ENCODE measurements around the gene ANKRD36C.
"Not testable (repeated sequence)": the region's sequence is repeated elsewhere in the genome, so short reads cannot be mapped to it uniquely, and the experiment has no call there.

ANKRD36C gene

DNA sequence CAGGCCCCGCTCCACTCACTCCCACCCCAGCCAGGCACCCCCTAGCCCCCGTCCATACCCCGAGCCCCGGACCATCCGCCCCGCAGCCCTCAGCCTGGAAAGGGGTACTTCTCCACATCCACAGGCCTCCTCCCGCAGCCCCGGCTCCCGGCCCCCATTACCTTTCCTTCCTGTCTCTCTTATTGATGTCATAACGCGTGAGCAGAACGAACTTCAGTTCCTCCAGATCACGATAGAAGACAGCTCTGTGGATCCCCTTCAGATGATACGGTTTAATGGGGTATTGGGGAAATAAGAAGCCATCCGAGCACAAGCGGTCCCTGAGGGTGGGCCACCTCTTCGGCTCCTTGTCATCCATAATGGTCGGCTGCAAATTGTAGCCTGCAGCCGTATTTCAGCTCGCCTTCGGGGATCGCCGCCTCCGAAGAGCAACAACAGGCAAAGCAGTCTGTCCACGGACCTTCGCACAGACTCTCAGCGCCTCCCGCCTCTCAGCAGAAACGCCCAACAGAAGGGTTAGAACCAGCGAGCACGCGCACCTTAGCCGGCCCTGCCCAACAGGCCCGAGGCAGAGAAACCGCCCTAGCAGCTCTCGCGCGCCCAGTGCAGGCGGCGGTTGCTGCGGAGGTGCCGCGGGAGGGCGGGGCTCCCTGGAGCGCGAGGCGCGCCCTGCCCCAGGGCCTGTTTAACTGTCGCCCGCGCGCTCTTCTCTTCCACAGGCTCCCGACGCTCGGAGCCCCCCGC is at the start of gene ANKRD36C:
Gene ANKRD36C (minus strand): TSS at position 474 of the 744 bp plus-strand sequence. CDS start 116 bp downstream, at position 358.
- peak; percentile 24 for DNase-seq
- ATAC-seq, result peak; percentile 91

DNA sequence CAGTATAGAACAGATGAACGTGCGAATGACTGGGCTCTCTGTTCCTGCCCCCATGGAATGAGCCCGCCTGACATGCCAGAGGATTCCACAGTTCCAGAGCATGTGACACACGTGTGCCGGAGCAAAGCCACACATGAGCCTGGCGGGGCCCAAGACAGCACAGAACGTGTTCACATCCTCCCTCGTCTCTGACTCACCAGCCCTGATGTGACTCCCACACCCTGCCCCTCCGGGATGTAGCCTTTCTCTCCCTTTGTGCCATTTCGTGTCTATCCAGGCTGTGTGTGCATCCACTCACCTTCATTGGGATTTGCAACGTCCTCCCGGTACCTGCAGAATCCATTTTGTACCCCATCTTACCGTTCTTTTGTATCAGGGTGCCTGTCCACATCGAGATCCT is 43.9 kb upstream of the ANKRD36C start:
- not testable (repeated sequence) for DNase-seq, ATAC-seq

DNA sequence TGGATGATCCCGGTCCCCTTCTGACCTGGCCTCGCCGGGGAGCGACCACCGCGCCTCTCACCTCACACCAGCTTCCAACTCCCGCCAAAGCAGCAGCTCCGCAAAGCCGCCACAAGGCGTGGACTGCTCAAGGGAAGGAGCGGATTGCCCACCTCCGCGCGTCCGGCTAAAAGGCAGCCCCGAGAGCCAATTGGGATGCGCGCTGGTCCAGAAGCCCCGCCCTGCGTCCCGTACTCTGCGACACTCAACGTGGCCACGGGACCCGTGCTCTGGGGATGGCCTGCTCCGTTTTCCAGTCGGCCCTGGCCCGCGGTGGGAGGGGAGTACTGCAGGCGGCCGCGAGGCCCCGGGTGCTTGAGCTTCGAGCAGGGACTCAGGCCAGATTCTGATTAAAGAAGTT is 43.2 kb upstream of the ANKRD36C start, which contains the start of gene GPAT2:
Gene GPAT2 (minus strand): TSS at position 125 of the 400 bp plus-strand sequence. CDS start 2,557 bp downstream, outside the sequence.
- not testable (repeated sequence) for DNase-seq
- peak; percentile 33 for ATAC-seq

DNA sequence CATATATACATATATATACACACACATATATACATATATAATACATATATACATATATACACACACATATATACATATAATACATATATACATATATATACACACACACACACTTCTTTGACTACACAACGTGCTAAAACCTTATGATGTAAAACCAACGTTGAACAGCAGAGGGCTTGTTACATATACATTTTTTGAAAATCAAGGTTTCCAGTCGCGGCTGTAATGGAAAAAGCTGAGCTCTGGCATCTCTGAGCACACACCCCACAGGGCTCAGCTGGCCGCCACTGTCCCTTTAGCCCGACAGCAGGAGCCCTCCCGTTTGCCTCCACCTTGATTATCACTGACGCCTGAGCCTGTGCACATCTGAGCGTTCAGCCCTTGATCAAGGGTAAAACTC is 42.4 kb upstream of the ANKRD36C start:
- not testable (repeated sequence) for DNase-seq, ATAC-seq

DNA sequence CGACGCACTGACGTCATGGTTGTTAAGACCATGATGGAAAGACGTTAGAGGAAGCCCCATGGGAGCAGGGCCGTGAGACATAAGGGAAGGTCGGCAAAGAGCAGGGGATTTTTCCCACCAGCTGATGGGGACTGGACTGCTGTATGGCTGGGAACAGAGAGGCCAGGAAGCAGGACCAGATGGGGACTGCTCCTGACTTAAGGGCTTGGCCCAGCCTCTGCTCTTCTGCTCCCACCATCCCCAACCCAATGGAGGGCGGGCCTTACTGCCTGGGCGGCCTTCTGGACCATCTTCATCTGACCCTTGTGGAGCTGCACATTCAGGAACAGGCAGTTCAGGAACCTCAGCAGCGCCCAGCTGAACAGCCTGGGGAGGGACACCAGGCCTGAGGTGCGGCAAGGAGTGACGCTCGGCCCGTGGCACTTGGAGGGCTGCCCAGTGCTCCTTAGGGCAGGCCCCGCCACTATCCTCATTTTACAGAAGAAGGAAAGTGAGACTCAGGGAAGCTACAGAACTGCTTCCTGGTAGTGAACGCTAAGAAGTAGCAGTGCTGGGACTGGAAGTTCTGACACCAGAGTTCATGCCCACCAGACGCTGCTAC is 36.2 kb upstream of the ANKRD36C start:
- not testable (repeated sequence) for DNase-seq, ATAC-seq

DNA sequence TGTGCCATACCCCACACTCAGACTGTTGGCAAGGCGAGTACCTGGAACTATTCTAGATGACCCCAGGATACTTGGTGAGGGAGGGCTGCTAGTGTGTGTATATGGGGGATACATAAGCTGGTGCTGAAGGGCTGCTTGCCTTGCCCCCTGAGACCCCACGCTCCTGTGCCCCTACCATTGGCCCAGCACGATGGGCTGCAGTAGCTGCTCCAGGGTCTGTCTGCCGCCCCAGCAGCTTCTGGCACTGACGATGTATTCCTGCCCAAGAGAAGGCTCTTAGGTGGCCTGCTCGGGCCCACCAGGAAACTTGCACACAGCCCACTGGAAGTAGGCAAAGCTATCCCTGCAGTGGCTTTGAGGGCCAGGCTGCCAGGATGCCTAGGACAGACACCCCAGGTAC is 34.1 kb upstream of the ANKRD36C start:
- DNase-seq, ATAC-seq: not testable (repeated sequence)

DNA sequence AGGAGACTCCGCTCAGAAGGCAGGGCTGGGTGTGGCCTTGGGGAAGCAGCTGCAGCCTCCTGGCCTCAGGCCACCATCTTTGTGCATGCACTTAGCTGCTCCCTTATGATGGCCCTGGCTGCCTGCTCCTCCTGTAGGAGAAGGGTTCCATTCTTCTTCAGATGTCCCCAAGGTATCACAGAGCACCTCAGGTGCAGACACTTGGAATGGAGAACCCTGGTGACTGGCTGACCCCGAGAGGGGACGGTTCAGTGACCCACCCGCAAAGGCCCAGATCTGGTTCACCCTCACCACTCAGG is 33.5 kb upstream of the ANKRD36C start:
- ATAC-seq, result no peak
- no peak for DNase-seq

DNA sequence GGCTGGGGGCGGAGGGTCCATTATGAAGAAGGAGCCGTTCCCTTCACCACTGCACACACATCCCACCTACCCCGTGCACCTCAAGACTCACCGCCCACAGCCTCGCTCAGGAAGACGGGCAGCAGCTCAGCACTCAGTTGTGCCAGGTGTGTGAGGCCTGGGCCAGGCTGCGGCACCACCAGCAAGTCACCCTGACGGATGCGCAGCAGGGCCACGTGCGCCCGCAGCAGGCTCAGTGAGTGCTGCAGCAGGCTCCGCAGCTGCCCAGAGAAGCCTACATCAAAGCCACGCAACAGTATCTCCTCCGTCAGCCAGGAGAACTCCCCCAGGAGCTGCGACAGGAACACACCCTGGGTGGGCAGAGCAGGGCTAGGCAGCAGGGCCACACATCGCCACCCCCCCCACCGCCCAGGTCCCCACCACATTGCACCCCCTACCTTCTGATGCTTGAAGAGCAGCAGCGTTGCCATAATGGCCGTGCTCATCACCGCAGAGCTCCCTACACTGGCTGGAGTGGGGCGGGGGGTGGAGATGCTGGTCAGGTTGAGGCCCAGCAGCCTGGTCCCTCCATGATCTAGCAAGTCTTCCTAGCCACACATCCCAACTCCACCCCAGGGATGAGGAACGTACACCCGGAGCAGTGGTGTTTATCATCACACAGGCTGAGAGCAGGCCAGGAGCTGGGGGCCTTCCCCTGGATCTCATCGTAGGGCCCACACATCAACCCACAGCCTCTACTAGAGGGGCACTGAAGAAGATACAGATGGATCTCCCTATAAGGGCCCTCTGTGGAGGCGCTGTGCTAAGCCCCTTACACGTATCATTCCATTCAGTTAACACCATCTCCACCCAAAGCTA is 32.9 kb upstream of the ANKRD36C start:
- DNase-seq (no peak), ATAC-seq (no peak)

DNA sequence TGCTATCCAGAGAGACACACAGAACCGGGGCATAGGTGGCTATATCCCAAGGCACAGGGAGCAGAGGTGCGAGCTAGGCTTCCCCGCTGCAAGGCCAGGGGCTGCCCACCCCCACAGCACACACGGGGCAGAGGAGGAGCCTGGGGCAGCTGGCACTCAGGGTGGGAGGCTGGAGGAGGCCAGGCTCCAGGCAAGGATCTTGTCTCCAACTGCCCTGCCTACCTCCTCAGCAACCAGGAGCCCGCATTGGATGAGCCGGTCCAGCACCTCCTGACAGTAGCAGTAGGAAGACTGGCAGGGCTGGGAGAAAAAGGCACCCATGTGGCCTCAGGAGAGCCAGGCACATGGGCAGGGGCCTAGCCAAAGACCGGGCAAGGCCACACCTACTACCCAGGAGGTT is 32.1 kb upstream of the ANKRD36C start:
- ATAC-seq, DNase-seq: not testable (repeated sequence)

DNA sequence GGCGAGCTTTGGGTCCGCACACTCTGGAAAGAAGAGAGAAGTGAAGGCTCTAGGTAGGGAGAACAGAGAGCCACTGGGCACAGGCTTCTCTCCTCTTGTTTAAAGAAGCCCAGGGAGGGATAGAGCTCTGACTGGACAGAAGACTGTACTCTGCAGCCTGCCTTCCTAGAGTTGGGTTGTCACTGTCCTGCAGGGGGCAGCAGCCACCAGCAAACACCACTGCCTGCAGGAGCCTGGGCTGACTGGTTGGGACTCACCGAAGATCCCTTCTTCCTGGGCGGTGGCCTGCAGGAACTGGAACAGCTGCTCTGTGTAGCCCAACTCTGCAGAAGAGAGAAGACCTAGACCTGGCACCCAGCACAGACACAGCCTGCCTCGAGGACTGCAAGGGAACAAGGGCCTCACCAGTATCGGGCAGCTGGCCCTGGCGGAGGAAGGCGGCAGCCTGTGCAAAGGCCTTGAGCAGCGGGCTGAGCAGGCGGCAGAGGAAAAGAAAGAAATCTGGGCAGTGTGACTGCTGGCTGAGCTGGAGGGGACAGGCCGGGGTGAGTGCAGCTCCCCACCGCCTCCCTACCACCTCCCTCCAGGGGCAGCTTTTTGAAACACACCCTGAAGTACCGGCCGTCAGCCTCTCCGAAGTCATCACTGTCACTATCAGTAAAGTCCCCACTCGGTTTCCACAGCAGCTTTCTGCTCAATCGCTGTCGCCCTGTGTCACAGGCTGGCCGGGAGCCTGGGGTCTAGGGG is 31.2 kb upstream of the ANKRD36C start:
- ATAC-seq (peak; percentile 69), DNase-seq (peak; percentile 75)

DNA sequence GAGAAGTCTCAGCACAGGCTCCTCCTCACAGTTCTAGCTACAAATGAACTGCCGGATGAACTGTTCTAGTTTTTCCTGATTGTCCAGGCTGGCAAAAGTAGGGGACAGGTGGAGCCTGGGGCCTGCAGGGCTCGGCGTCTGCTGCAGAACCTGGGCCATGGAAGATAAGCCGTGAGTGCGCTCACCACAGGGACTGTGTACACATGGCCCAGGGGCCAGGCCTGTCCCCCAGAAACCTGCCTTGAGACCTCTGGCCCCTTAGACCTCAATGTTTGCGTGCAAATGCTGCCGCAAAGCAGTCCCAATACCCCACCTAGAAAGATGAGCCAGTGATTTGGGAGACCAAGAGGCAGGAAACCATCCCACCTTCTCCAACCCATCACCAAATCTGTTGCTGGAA is 30.5 kb upstream of the ANKRD36C start:
- ATAC-seq, DNase-seq: not testable (repeated sequence)

DNA sequence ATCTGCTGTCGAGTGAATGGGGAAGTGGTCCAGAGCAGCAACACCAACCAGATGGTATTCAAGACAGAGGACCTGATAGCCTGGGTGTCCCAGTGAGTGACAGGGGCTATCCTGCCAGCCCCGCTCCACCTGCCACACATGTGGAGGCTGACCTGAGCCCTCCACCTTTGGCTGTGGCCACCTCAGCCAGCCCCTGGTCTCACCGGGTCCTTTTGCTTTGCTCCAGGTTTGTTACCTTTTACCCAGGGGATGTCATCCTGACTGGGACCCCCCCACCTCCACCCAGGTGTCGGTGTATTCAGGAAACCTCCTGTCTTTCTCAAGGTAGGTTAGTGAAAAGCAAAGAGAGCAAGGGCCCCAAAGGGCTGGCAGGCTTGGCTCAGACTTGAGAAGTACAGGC is 29.5 kb upstream of the ANKRD36C start:
- not testable (repeated sequence) for ATAC-seq, DNase-seq

DNA sequence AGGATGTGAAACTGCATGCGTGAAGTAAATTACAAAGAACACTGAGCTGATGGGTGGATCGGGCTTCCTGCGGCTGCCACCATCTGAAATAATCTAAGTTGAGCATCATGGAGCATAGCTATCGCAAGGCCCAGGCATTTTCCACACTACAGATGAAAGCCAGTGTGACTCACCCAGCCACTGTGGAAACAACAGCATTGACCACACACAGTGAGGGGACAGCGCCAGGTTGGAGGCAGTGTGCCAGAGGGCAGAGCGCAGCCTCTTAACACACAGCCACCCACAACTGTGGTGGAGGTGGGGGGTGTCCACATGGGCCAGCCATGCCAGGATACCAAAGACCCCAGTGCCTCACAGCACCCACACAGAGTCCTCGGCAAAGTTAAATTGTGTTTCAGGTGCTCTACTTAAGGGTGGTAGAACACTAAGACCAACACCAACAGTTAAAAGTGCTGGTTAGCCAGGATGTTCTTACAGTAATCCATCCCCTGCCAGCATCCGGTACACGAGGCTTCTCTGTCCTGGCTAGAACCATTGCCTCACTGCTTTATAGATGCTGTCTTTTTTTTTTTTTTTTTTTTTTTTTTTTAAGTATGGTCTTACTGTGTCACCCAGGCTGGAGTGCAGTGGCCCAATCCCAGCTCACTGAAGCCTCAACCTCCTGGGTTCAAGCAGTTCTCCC is 28.4 kb upstream of the ANKRD36C start:
- peak; percentile 70 for ATAC-seq
- not testable (repeated sequence) for DNase-seq

DNA sequence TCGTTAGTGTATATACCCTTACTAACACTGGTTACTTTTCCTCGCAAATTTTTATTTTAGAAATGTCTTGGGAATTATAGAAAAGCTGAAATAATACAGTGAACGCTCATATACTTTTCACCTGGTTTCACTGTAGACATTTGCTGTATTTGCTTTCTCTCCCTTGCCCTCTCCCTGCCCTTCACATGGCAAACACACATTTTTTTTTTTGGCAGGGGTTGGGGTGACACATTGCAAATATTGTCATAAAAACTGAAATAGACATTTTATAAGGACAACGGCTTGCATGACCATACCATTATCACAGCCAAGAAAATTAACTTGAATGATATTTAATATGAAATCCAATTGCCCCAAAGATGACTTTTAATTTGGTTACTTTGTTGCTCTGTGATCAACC is 24.7 kb upstream of the ANKRD36C start:
- not testable (repeated sequence) for DNase-seq, ATAC-seq

DNA sequence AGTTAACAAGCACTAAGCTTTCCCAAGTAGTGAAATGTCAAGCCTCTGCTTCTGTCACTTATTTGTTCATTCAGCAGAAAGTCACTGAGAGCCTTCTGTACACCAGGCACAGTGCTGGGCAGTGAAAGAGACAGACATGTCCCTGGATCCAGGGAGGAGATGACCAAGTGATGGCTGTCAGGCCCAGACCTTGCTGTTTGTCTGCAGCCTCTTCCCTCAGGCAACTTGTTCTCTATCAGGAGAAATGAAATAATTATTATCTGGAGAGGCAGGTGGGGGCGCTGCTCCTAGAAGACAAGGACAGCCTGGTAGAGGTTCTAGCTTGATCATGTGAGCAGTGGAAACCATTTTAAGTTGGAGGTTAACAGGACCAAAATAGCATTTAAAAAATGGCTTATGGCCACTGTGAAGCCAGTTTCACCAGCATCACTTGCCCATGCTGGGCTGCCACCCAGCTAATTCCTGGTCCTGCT is 21.2 kb upstream of the ANKRD36C start:
- ATAC-seq, DNase-seq: not testable (repeated sequence)

DNA sequence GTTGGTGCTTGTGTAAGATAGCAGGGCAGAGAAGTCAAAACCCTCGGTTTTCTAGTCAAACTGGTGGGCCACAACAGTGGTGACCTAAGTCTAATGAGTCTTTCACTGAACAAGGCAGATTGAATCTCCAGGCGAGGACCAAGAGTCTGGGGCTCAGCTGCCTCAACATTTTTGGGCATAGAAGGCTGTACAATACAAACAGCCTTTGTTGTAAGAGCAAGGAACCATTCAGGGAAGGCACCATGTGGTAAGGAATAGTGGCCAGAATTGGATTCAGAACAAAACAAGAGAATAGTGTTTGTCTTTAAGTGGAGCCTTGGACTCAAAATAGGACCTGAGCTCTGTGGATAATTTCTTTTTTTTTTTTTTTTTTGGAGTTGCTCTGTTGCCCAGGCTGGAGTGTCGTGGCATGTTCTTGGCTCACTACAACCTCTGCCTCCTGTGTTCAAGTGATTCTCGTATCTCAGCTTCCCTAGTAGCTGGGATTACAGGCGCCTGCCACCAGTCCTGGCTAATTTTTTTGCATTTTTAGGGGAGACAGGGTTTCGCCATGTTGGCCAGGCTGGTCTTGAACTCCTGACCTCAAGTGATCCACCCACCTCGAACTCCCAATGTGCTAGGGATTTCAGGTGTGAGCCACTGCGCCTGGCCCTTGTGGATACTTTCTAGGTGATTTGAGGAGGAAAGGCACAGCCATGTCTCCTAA is 20.6 kb upstream of the ANKRD36C start:
- DNase-seq, ATAC-seq: not testable (repeated sequence)

DNA sequence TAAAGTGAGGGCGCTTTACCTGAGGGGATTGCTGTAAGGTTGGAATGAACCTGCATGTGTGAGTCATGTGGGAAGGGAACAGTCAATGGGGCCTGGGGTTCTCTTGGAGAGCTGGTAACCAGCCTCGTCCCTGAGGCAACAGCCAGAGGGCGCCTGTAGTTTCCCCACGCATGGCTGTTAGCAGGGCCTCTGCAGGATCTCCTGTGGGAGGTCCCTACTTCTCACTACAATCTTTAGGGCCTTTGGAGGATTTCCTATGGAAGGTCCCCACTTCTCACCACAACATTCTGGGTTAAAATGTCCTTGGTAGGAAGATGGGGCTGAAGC is 19.5 kb upstream of the ANKRD36C start:
- ATAC-seq (peak; percentile 35), DNase-seq (peak; percentile 28)

DNA sequence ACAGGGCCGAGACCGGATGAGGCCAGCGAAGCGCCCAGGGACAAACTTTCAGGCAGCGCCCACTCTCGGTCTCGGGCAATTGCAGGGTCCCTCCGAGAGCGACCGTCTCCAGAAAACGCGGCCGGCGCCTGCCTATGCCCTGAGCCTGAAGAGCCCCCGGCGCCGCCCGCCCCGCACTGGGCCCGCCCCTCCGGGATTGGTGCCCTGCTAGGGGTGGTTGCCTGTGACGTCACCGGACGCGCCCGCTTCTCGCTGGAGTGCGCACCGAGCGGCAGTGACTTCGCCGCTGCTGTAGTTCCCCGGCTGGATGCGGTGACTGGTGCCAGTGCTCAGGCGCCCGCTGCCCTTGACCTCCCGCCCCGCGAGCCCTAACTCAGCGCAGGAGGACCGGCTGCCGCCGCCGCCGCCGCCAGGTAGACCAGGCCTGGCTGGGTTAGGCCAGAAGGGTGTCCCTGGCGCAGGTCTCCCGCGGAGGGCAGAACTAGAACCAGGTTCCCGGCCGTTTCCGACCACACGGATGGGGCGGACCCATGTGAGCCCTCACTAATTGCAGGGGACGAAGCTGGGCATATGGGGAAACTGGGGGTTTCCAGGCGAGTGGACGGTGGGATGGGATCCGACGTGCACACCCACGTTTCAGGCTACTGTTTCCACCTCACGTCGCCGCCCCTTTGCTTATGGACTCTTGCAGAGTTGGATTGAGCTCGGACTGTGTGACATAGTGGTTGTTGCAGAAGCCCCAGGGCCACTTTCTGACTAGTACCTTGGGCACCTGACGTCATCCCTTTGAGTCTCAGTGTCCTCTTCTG is 18.9 kb upstream of the ANKRD36C start:
- ATAC-seq (peak; percentile 100), DNase-seq (peak; percentile 98)

DNA sequence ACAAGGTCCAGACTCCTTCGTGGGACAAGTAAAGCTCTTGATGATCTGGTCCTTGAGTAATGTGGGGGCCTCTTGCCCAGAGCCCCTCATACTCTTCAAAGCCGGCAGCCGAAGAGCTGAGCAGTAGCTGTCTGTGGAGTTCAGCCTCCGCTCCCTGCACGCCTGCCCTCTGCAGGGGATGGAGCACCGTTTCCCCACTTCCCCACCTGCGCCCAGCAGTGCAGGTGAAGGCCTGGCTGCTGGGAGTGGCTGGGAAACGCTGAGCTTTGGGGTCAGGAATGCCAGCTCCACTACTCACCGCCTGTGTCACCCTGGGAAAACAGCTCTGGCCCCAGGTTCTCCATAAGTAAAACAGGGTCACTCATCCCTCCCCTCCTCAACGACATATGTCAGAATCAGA is 18.2 kb upstream of the ANKRD36C start:
- DNase-seq, ATAC-seq: not testable (repeated sequence)

DNA sequence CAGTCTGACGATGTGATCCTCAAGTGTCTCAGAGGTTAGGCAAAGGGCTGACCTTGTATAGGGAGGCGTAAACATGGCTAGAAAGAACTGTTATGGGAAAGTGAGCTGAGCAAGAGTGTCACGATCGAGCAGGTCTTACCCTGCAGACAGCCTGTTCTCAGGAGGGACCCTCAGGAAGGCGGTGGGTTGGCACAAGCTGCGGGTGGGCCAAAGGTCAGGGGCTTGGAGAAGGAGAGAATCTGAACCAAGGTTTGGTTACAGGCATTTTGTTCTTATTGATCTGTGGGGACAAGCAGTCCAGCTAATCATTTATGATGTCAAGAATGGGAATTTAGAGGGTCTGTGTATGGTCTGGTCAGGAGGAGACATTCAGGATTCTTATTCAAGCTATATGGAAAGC is 16.4 kb upstream of the ANKRD36C start:
- DNase-seq, ATAC-seq: not testable (repeated sequence)
